ENCODE measurements around the gene CDKAL1.

CDKAL1 gene

GRCh38 chr6:21204951-21205350 is 670.7 kb downstream of the CDKAL1 start:
- DNase-seq (ENCODE audit: low read depth in 2 of 2), result no peak

GRCh38 chr6:21208081-21208795 is 674.0 kb downstream of the CDKAL1 start:
- no peak for DNase-seq (ENCODE audit: low read depth in 2 of 2)

DNA sequence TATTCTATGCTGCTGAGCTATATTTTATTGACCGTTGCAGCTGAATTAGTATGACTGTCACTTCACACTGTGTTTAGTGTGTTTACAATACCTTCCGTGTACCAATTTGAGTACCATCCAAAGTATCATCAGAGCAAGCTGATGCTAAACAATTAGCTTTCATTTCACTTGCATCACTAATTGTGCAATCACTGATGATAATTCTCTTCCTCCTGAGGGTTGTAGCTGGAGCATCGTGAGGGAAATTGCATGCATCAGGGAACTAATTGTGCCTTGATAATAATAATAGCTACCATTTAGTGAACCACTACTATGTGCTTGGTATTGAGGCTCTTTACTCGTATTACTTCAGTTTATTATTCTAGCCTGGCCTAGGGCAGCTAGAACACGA is 674.5 kb downstream of the CDKAL1 start:
- no peak for DNase-seq (ENCODE audit: low read depth in 2 of 2)

- DNase-seq (ENCODE audit: low read depth in 2 of 2), result no peak
Measured at GRCh38 chr6:21213492-21213891, 679.2 kb downstream of the CDKAL1 start.

- no peak for DNase-seq (ENCODE audit: low read depth in 2 of 2)
Measured at GRCh38 chr6:21214738-21215448, 680.6 kb downstream of the CDKAL1 start.

GRCh38 chr6:21219241-21219640 is 685.0 kb downstream of the CDKAL1 start:
- DNase-seq (ENCODE audit: low read depth in 2 of 2), result no peak

- no peak for DNase-seq (ENCODE audit: low read depth in 2 of 2)
Measured at GRCh38 chr6:21219856-21220255, 685.6 kb downstream of the CDKAL1 start.

DNA sequence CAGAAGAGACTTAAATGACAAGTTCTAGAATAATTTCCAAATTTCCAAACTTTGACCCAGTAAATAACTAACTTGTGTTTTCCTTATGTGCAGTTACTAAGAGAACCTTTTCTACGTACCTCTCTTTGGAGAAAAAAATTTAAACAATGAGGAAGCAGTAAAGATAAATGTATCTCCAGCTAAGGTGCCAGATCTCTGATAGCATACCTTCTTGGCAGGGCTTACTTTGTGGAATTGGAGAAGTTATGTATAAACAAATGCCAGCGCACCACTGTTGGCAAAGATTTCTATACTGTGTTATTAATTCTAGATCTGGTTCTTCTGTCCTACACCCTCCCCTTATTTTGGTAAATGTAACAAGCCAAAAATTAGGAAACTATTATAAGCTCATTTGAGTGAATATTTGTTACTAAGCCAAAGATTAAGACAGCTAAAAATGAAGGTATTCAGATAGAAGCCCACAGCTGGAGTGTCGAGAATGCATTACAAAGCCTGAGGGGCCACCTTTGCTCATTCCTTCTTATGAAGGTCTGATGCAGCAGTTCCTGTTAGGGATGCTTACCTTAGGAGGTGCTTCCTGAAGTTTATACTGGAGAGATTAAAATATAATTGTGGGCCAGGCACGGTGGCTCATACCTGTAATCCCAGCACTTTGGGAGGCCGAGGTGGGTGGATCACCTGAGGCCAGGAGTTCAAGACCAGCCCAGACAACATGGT is 686.2 kb downstream of the CDKAL1 start:
- no peak for DNase-seq (ENCODE audit: low read depth in 2 of 2)

DNA sequence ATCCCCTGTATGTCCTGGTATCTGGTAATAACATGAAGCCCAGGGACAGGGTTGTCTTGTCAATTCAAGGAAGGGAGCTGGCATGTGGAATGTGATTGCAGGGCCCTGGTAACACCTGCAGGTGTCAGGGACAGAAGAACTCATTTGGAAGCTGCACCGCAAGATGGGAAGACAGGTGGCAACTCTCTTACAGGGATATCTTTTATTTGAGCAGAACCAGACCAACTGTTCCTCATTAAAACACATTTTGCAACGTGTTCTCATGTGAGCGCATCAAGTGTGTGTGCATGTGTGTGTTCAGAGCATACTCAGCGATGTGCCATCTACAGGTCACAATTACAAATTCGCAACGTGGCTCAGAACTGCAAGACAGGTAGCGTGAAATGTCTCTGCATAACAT is 688.4 kb downstream of the CDKAL1 start:
- DNase-seq (ENCODE audit: low read depth in 2 of 2), result no peak

- no peak for DNase-seq (ENCODE audit: low read depth in 2 of 2)
Measured at GRCh38 chr6:21225912-21226311, 691.7 kb downstream of the CDKAL1 start.

- no peak for DNase-seq (ENCODE audit: low read depth in 2 of 2)
Measured at GRCh38 chr6:21227486-21227885, 693.2 kb downstream of the CDKAL1 start.

DNA sequence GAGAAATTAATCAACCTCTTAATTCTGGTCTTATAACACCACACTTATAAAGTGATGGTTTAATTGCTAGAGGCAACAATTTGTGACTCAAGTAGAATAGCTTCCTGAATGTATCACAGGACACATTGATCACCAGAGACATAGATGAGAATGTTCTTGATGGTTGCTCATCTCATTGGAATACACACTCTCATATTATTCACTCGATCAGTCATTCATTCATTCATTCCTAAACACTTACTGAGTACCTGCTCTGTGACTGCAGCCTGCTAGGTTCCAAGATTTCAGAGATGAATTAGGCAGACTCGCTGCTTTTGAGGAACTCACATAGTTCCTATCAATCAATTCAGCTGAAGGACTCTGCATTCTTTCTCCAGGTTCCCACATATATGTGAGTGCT is 694.2 kb downstream of the CDKAL1 start:
- no peak for DNase-seq (ENCODE audit: low read depth in 2 of 2)

- no peak for DNase-seq (ENCODE audit: low read depth in 2 of 2)
Measured at GRCh38 chr6:21228876-21229460, 694.7 kb downstream of the CDKAL1 start.

GRCh38 chr6:21230536-21230935 is 696.3 kb downstream of the CDKAL1 start:
- no peak for DNase-seq (ENCODE audit: low read depth in 2 of 2)

- DNase-seq (ENCODE audit: low read depth in 2 of 2), result no peak
Measured at GRCh38 chr6:21235162-21235561, 700.9 kb downstream of the CDKAL1 start.

GRCh38 chr6:21238208-21238607 is 704.0 kb downstream of the CDKAL1 start:
- no peak for DNase-seq (ENCODE audit: low read depth in 2 of 2)

- DNase-seq (ENCODE audit: low read depth in 2 of 2), result no peak
Measured at GRCh38 chr6:21240709-21241108, 706.5 kb downstream of the CDKAL1 start.

DNA sequence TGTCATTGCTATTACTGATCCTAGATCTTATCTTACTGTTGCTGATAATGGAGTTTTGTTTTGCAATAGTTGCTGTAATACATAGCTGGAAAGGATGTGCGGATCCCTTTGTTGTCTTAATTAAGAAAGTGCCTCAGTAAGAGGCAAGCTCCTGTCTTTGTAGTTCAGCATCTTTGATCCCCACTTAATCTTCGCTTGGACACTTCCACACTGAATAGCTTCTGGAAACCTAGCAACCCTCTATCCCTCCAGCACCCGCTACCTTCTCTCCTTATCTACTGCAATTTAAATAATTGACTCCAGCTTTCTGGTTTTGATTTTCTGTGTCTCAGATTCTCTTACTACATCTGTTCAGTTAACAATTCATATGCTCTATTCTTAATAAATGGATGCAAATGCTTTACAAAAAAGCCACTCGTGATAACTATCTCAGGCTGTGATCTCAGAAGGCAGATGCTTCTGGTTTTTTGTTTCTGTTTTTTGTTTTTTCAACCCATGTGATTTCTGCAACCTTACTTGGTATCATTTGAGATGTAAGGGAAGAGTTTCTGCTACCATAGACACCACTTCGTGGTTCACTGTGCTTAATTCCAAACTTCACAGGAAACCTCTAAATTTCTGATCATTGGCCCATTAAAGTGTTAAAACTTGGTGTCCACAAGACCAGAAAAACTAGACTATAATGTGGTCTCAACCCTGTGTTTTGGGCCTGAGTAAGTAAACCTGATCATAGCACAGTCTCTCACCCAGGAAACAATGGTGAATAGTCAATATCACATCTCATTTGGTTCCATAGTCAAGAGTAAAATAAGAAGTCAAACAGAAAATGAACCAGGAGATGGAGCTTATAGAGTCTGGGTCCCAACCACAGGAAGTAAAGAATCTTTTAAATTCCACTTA is 707.2 kb downstream of the CDKAL1 start:
- DNase-seq (ENCODE audit: low read depth in 2 of 2), result no peak

- no peak for DNase-seq (ENCODE audit: low read depth in 2 of 2)
Measured at GRCh38 chr6:21244897-21245470, 710.7 kb downstream of the CDKAL1 start.

GRCh38 chr6:21245488-21245887 is 711.2 kb downstream of the CDKAL1 start:
- no peak for DNase-seq (ENCODE audit: low read depth in 2 of 2)

GRCh38 chr6:21246075-21246474 is 711.8 kb downstream of the CDKAL1 start:
- no peak for DNase-seq (ENCODE audit: low read depth in 2 of 2)
